RCC 7860 (cell line): ENCODE results near the gene MNAT1.
"Not testable (repeated sequence)": the region's sequence is repeated elsewhere in the genome, so short reads cannot be mapped to it uniquely, and the experiment has no call there.

Source experiments
- DNase-seq: peaks from one replicate; pipeline ENCODE4 v3.0.0-alpha.2; 2015; ENCODE audit warnings: low spot score
- FAIRE-seq: peaks from 2 replicates; lab custom pipeline; 2012; peaks lifted over from hg19 to GRCh38; lab: Jason Lieb, UNC

The MNAT1 gene

GRCh38 chr14:60867503-60868172, 133.1 kb downstream of the MNAT1 start:
- no peak for FAIRE-seq
- DNase-seq, result no peak

- FAIRE-seq (no peak), DNase-seq (no peak)
Measured at GRCh38 chr14:60878121-60878520, 143.6 kb downstream of the MNAT1 start.

DNA sequence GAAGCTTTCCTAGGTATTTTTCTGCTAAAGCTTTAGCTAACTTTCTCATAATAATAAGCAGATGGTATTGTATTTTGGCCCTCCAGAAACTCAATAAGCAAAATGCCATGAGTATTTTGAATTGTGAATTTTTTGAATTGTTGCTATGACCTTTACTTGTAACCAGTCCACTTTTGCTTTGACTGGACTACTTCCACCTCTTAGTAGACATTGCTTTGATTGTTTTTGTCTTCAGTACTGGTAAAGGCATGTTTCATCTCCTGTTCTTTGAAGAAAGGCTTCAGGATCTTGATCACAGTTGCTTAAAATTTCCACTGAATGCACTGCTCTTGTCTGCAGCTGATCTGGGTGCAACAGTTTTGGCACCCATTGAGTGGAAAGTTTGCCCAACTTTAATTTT, 144.0 kb downstream of the MNAT1 start:
- FAIRE-seq (no peak), DNase-seq (no peak)

GRCh38 chr14:60882219-60882618, 147.7 kb downstream of the MNAT1 start:
- no peak for FAIRE-seq
- no peak for DNase-seq

DNA sequence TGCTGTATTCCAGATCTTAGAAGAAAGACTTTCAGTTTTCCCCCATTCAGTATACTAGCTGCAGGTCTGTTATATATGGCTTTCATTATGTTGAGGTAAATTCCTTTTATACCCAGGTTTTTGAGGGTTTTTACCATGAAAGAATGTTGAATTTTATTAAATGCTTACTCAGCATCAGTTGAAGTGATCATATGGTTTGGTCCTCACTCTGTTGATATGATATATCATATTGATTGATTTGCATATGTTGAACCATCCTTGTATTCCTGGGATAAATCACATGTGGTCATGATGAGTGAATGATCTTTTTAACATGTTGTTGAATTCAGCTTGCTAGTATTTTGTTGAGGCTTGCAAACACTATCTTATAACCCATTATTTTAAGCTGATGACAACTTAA, 149.6 kb downstream of the MNAT1 start:
- FAIRE-seq, result no peak

DNA sequence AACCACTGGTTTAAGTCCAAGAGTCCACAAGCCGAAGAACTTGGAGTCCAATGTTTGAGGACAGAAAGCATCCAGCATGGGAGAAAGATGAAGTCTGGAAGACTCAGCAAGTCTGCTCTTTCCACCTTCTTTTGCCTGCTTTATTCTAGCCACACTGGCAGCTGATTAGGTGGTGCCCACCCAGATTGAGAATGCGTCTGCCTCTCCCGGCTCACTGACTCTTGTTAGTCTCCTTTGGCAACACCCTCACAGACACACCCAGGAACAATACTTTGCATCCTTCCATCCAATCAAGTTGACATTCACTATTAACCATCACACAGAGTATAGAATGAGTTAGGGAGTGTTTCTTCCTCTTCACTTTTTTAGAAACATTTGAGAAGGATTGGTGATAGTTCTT, 156.1 kb downstream of the MNAT1 start:
- DNase-seq, FAIRE-seq: not testable (repeated sequence)

More for the DNA sequence above, 149.6 kb downstream of the MNAT1 start:
- no peak for DNase-seq

GRCh38 chr14:60893911-60894310, 159.3 kb downstream of the MNAT1 start:
- no peak for DNase-seq
- FAIRE-seq, result no peak

- no peak for FAIRE-seq
Measured at GRCh38 chr14:60904381-60904780, 169.8 kb downstream of the MNAT1 start.

GRCh38 chr14:60905923-60906322, 171.4 kb downstream of the MNAT1 start:
- DNase-seq, result no peak
- FAIRE-seq, result no peak

More at GRCh38 chr14:60904381-60904780, 169.8 kb downstream of the MNAT1 start:
- DNase-seq, result no peak

- DNase-seq, result no peak
- no peak for FAIRE-seq
Measured at GRCh38 chr14:60915781-60916180, 181.2 kb downstream of the MNAT1 start.

DNA sequence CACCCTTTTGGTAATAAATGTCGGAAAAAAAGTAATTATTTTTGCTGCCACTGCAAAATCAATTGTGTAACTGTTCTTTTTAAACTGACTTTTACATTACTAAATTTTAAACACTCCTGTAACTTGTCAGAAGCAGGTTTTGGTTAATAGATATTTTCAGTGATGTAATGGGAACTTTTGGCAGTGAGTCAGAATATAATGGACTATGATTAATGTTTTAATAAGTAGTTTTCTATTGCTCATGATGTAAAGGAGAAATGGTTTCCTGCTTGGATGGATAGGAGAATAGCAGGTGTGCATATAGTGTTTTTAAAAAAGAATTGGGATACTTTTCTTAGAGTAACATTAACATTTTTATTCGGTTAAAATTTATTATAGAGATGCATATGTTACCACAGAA, 187.5 kb downstream of the MNAT1 start:
- peak; percentile 65 for FAIRE-seq
- peak; percentile 6 for DNase-seq

DNA sequence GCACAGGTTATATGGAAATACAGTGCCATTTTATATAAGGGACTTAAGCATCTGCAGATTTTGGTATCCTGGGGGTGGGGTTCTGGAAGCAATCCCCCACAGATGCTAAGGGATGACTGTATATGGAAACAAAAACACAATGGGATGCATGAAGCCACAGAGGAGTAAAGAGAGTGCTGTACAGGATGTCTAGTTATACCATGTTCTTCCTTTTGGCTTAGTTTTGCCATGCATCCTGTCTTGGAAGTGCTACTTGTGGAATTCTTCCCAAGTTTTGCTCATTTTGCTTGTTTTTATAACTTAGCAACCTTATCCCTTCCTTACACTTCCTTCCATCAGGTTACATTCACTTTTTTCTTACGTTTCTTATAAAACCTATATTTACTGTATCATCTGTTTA, 190.7 kb downstream of the MNAT1 start:
- FAIRE-seq (no peak), DNase-seq (no peak)

DNA sequence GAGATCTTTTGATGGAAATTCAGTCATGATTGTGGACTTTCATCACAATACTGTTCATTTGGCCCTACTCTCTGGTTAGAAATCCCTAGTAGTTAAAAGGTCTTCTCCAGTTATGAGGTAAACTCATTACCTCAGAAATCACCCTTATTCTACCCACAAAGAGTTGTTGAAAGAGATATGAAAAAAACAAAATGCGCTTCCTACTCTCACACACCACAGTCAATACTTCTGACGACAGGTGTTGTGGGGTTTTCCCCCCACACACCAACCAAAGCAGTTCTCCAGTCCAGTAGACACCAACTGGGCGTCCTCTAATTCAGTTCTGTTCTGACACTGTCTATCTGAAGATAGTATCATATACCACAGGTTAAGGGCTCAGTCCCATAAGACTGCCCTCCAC, 191.4 kb downstream of the MNAT1 start:
- DNase-seq, result no peak
- no peak for FAIRE-seq

GRCh38 chr14:60931218-60931617, 196.7 kb downstream of the MNAT1 start:
- DNase-seq (no peak), FAIRE-seq (no peak)

DNA sequence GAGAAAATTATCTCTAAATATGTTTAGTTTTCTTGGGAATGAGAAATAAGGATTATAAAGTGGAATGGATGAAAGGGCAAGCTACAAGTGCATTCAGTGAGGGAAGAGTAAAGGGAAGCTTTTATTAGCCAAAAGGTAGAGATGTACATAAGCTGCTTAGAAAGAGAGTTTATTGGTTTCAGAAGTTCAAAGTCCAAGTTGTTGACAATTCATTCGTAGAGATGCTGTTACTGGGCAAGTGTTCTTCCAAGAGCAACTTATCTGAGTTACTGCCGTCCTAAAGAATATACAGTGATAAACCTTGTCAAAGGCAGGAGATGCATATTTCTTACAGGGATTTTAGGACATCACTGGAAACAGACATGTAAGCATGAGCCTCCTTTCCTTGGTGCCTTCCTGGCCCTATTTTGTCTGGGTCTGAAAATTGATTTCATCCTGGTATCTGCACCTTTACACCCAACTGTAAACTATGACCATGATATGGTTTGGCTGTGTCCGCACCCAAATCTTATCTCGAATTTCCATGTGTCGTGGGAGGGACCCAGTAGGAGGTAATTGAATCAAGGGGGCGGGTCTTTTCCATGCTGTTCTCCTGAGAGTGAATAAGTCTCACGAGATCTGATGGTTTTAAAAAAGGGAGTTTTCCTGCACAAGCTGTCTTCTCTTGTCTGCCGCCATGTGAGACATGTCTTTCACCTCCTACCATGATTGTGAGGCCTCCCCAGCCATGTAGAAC, 199.5 kb downstream of the MNAT1 start:
- FAIRE-seq (no peak), DNase-seq (no peak)

DNA sequence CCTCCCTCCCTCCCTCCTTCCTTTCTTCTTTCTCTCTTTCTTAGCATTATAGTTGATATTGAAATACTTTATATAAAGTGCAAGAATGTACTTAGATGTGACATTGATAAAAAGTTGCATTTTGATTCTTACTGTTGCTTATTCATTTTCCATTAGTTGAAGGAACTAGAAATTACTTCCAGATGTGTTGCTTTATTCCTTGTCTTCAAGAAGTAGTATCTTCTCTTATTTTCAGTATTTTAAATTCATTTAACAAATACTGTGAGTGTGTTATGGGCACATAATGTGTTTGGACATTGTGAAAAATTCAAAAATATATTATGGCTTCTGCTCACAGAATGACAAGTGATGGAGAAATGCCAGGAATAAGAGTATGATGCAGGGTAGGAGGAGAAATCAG, 200.8 kb downstream of the MNAT1 start:
- FAIRE-seq (no peak), DNase-seq (no peak)

GRCh38 chr14:60943637-60944032, 209.1 kb downstream of the MNAT1 start:
- FAIRE-seq (no peak), DNase-seq (no peak)

- DNase-seq (no peak), FAIRE-seq (no peak)
Measured at GRCh38 chr14:60944204-60944603, 209.6 kb downstream of the MNAT1 start.

DNA sequence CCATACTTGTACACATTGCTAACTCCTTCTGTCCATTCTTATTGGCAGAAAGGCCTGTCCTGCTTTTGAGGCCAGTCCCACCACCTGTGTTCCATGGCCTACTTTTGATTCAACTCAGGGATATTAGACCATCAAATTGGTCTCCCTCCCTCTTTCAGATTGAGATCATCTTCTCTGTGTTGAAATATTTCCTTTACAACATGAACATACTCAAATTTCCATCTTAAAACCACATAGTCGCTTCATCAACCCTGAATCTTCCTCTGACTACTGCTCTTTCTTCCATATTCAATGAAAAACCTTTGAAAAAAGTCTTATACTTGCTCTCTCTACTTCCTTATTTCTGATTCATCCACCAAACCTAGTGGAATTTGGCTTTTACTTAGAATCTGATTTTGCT, 211.4 kb downstream of the MNAT1 start:
- FAIRE-seq, result no peak
- DNase-seq, result no peak

DNA sequence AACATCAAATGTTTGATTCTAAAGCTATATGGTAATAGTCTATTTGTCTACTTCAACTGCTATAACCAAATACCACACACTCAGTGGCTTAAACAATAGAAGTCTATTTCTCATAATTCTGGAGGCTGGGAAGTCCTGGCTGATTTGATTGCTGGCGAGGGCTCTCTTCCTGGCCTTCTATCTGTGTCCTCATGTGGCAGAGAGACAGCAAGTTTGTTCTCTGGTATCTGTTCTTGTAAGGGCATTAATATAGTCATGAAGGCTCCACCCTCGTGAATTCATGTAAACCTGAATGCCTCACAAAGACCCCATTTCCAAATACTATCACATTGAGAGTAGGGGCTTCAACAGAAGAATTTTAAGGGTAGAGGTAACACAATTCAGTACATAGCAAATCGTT, 212.2 kb downstream of the MNAT1 start:
- DNase-seq (no peak), FAIRE-seq (no peak)

DNA sequence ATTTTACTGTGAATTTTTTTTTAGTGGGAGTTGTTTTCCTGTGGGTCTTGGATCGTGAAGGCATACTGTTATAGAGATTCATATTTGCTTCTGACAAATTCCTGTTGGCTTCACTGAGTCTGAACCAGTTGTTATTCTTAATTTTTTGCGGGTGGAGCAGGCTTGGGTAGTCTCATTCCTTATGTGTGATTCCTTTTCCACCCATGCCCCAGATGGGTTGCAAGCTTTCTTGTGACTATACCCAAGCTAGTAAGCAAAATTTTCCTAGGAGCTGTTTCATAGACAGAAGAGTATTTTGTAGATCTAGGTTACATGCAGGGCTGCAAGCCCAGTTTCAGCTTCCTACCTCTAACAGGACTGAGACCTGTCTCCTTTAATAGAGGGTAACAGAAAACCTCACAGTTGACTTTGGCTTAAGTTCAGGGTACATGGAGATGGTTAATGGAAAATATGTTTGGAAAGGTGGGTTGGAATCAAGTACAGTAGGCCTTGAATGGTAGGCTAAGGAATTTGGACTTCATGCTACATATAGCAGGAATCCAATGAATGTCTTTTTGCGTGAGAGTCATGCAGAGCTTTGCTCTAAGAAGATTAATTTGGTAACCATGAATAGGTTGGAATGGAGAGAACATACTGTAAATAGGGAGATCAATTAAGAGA, 217.3 kb downstream of the MNAT1 start:
- DNase-seq (no peak), FAIRE-seq (no peak)

DNA sequence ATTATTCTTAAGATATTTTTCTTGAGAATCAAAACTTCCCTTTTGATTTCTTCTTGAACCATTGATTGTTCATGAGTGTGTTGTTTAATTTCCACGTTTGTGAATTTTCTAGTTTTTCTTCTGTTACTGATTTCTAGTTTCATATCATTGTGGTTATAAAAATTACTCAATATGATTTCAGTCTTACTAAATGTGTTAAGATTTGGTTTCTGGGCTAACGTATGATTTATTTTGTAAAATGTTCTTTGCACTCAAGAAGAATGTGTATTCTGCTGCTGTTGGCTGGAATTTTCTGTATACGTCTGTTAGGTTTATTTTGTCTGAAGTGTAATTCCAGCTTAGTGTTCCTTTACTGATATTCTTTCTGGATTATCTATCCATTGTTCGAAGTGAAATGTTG, 221.6 kb downstream of the MNAT1 start:
- FAIRE-seq (no peak), DNase-seq (no peak)
